HepG2 (cell line): ENCODE results near the gene TNFSF13B. TPM values are rescaled to one million over a fixed set of nuclear protein-coding genes. Genes with fewer than 3 reads are reported as not detected.
A peak's percentile ranks its signal among the peaks of the same experiment; 100 is the strongest.

Source experiments
- ATAC-seq: fragments of 200-7000 bp; cut with Tn5 transposase; 3 replicates; pipeline ENCODE4 v1.9.1; 2020; ENCODE audit warnings: mild to moderate bottlenecking, moderate library complexity
- BruUV-seq: library from RNA; stranded (reverse); fragments of 400-500 nt; replicated peaks from 2 replicates; lab custom pipeline; 2021; lab: Mats Ljungman, UMichigan
- CTCF ChIA-PET: fragments of 300-600 bp; formaldehyde crosslinking; extraction: SDS; loops from one replicate; lab custom pipeline; 2021; ENCODE audit warnings: low total read pairs, inconsistent platforms, low intra/inter-chr PET ratio; lab: Yijun Ruan, JAX
- POLR2A ChIA-PET: fragments of 350-600 bp; sonication (Branson Sonifier 250); formaldehyde crosslinking; loops from one replicate; lab custom pipeline; 2020; ENCODE audit warnings: antibody characterized with exemption, inconsistent platforms; lab: Yijun Ruan, JAX
- DNase-seq: peaks from one replicate; pipeline ENCODE4 v3.0.0-alpha.2; 2015; ENCODE audit warnings: low spot score
- FAIRE-seq: peaks from 3 replicates; lab custom pipeline; 2011; peaks lifted over from hg19 to GRCh38; lab: Jason Lieb, UNC
- H2AFZ ChIP-seq: one replicate; pipeline ENCODE4 v1.6.1; 2011; ENCODE audit warnings: low read length, inconsistent platforms
- H3K27ac ChIP-seq: fragments of 300-600 bp; 3 replicates; pipeline ENCODE4 v1.8.0; 2011; ENCODE audit warnings: mixed run types, mild to moderate bottlenecking, mixed read lengths, low read length, inconsistent platforms; ENCODE audit not compliant: insufficient read depth; ENCODE audit errors: extremely low read length
- H3K27me3 ChIP-seq, 2 experiments: fragments of 200-600 bp in 1 of 2; 2 replicates in 1 of 2; 3 replicates in 1 of 2; pipeline versions ENCODE4 v1.6.0 to v1.8.0; 2011; ENCODE audit warnings: low read length in 2 of 2, mild to moderate bottlenecking in 2 of 2, moderate library complexity in 2 of 2, inconsistent platforms in 1 of 2; ENCODE audit not compliant: insufficient read depth in 2 of 2, control insufficient read depth in 1 of 2
- H3K36me3 ChIP-seq, 2 experiments: fragments of 200-600 bp in 1 of 2; replicated peaks in 1 of 2; 2 replicates in 1 of 2; 3 replicates in 1 of 2; pipeline versions ENCODE4 v1.5.1 to v1.8.0; 2011; ENCODE audit warnings: low read length in 2 of 2, inconsistent platforms in 1 of 2; ENCODE audit not compliant: insufficient read depth in 2 of 2, control insufficient read depth in 1 of 2
- H3K4me1 ChIP-seq: 2 replicates; pipeline ENCODE4 v1.5.1; 2012; ENCODE audit warnings: low read length, inconsistent platforms; ENCODE audit not compliant: insufficient read depth
- H3K4me2 ChIP-seq: 2 replicates; pipeline ENCODE4 v1.6.0; 2011; ENCODE audit warnings: low read depth, low read length, inconsistent platforms
- H3K4me3 ChIP-seq, 3 experiments: fragments of 200-600 bp in 1 of 3; sonication (generic), shearing (Covaris generic) in 1 of 3; replicated peaks in 1 of 3; 2 replicates each; pipeline ENCODE4 v1.5.1; 2011 to 2016; ENCODE audit warnings: low read length in 3 of 3, inconsistent platforms in 2 of 3, low read depth in 2 of 3, mild to moderate bottlenecking in 2 of 3, control low read depth in 1 of 3, mixed read lengths in 1 of 3; ENCODE audit not compliant: insufficient read depth in 1 of 3
- H3K79me2 ChIP-seq: one replicate; pipeline ENCODE4 v1.6.1; 2011; ENCODE audit warnings: low read length, inconsistent platforms; ENCODE audit not compliant: insufficient read depth
- H3K9ac ChIP-seq: 2 replicates; pipeline ENCODE4 v1.6.0; 2011; ENCODE audit warnings: mild to moderate bottlenecking, low read depth, low read length, inconsistent platforms; ENCODE audit not compliant: insufficient read depth
- H3K9me3 ChIP-seq: 2 replicates; pipeline ENCODE4 v1.5.1; 2012; ENCODE audit warnings: mild to moderate bottlenecking, low read length
- H4K20me1 ChIP-seq: 2 replicates; pipeline ENCODE4 v1.6.0; 2011; ENCODE audit warnings: inconsistent platforms, mild to moderate bottlenecking, low read length, moderate library complexity; ENCODE audit not compliant: insufficient read depth
- CTCF ChIP-seq: sonication (generic); formaldehyde crosslinking; IDR thresholded peaks from 2 replicates; pipeline ENCODE4 v1.5.0; 2020; ENCODE audit warnings: mild to moderate bottlenecking, missing genetic modification reagents, moderate library complexity
- PATZ1 ChIP-seq: sonication (generic); formaldehyde crosslinking; IDR thresholded peaks from 2 replicates; pipeline ENCODE4 v1.4.0; 2020; ENCODE audit warnings: missing genetic modification reagents
- ZNF207 ChIP-seq: fragments of 450-650 bp; IDR thresholded peaks from 2 replicates; pipeline ENCODE4 v1.6.1; 2016; ENCODE audit warnings: antibody characterized with exemption, borderline replicate concordance
- WGBS: methylation state at CpG from one replicate; pipeline ENCODE4 v1.1.6; 2017; ENCODE audit warnings: low lambda C conversion rate; 5-methylcytosine and 5-hydroxymethylcytosine counted together
- in situ Hi-C: cut with HindIII; loops from 2 replicates; pipeline ENCODE4 v1.10.0; 2017; ENCODE audit warnings: low pct_unique_long_range_greater_than_20kb; ENCODE audit not compliant: extremely low pct_ligation_motif_present
- intact Hi-C: fragments of 100-400 bp; cut with micrococcal nuclease; formaldehyde crosslinking; loops from one replicate; pipeline ENCODE4 v1.10.0; 2022; ENCODE audit not compliant: unreplicated experiment
- polyA plus RNA-seq, 8 experiments: library from polyadenylated mRNA; depleted of rRNA in 3 of 8; stranded (reverse) in 7 of 8; unstranded in 1 of 8; fragments of >200 nt; fragmentation: Illumina TruSeq in 4 of 8; extraction: Trizol in 4 of 8; gene quantifications; 2 replicates each; pipeline versions ENCODE4 v1.2.1 to v1.2.3, GENCODE V29; 2011 to 2016; ENCODE audit warnings: low read depth in 4 of 8, missing spikeins in 1 of 8, mixed read lengths in 1 of 8; ENCODE audit not compliant: insufficient read depth in 1 of 8
- total RNA-seq, 5 experiments: library from RNA; depleted of rRNA; stranded (reverse); fragments of >200 nt; fragmentation: Illumina TruSeq; extraction: Trizol; gene quantifications; 2 replicates each; pipeline ENCODE4 v1.2.3, GENCODE V29; 2016; ENCODE audit warnings: low read depth in 1 of 5

The TNFSF13B gene
- total and polyA plus RNA-seq, 2 of the 13 experiments (the other 11 are each of a cell fraction or from before 2014, with no cell fraction given), result 0.13 to 0.20 TPM

- TF ChIP-seq PATZ1 (CRISPR knock-in tag), result no peak
Observed at GRCh38 chr13:108332791-108333190, 63.3 kb downstream of the TNFSF13B start (continued).

GRCh38 chr13:108342369-108343289, 73.1 kb downstream of the TNFSF13B start:
- H3K79me2 ChIP-seq, result no peaks in the 10 kb centered on the region
- peak; percentile 15 for DNase-seq
- no TSS peak for BruUV-seq
- peak; percentile 38; the same call in 1 of the 3 replicates for ATAC-seq
- no peaks in the 10 kb centered on the region for H3K9me3 ChIP-seq
- no peak overlapping the region for H2AFZ ChIP-seq
- ChIA-PET CTCF (no interaction called here), POLR2A (no interaction called here)
- no peaks in the 10 kb centered on the region for H3K4me1 ChIP-seq
- H3K9ac ChIP-seq, result no peak overlapping the region
- FAIRE-seq, result peak; percentile 49
- H3K27me3 ChIP-seq, result no peaks in the 10 kb centered on the region
- no peaks in the 10 kb centered on the region for H3K36me3 ChIP-seq
- H3K4me2 ChIP-seq, result no peak overlapping the region
- H4K20me1 ChIP-seq, result no peaks in the 10 kb centered on the region
- H3K4me3 ChIP-seq, result no peak overlapping the region
- intact Hi-C loops, result loop anchor here (1.0 to 5.0 kb wide), 3 partner anchors 165 to 555 kb away; no protein-coding TSS in a partner anchor
- H3K27ac ChIP-seq, result no peak overlapping the region
- WGBS, result 19% methylated on average over 7 of the region's 7 CpGs
- in situ Hi-C loops, result no loop called here
- TF ChIP-seq CTCF (CRISPR knock-in tag) (peak; percentile 35; the same call in 1 of the 2 replicates), ZNF207 (no peak)
